Measurements from ENCODE around the gene PIK3CB.

Gene PIK3CB

DNA sequence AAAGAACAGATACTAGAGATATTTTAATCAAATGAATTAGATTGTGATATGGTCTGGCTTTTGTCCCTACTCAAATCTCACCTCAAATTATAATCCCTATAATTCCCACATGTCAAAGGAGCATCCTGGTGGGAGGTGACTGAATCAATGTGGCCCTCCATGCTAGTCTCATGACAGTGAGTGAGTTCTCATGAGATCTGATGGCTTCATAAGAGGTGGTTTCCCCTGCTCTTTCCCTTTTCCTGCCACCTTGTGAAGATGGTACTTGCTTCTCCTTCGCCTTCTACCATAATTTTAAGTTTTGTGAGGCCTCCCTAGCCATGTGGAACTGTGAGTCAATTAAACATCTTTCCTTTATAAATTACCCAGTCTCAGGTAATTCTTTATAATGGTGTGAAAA lies 143.4 kb downstream of the PIK3CB start:
- no peak overlapping the region for H3K4me3 ChIP-seq (ENCODE audit: low read depth, low read length)
- DNase-seq (ENCODE audit: low read depth), result no peak
- TF ChIP-seq POLR2A (IDR thresholded peaks at IDR 0.05; ENCODE audit: extremely low read depth, insufficient read length), result no peak
- TF ChIP-seq, protein P1, sequence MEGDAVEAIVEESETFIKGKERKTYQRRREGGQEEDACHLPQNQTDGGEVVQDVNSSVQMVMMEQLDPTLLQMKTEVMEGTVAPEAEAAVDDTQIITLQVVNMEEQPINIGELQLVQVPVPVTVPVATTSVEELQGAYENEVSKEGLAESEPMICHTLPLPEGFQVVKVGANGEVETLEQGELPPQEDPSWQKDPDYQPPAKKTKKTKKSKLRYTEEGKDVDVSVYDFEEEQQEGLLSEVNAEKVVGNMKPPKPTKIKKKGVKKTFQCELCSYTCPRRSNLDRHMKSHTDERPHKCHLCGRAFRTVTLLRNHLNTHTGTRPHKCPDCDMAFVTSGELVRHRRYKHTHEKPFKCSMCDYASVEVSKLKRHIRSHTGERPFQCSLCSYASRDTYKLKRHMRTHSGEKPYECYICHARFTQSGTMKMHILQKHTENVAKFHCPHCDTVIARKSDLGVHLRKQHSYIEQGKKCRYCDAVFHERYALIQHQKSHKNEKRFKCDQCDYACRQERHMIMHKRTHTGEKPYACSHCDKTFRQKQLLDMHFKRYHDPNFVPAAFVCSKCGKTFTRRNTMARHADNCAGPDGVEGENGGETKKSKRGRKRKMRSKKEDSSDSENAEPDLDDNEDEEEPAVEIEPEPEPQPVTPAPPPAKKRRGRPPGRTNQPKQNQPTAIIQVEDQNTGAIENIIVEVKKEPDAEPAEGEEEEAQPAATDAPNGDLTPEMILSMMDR (IDR thresholded peaks at IDR 0.05; ENCODE audit: low read depth, low read length), result no peak
- TF ChIP-seq, protein P2, sequence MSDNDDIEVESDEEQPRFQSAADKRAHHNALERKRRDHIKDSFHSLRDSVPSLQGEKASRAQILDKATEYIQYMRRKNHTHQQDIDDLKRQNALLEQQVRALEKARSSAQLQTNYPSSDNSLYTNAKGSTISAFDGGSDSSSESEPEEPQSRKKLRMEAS (IDR thresholded peaks at IDR 0.05; ENCODE audit: low read depth, low read length), result no peak
- TF ChIP-seq MYC (IDR thresholded peaks at IDR 0.05; ENCODE audit: low read depth, low read length), result no peak

DNA sequence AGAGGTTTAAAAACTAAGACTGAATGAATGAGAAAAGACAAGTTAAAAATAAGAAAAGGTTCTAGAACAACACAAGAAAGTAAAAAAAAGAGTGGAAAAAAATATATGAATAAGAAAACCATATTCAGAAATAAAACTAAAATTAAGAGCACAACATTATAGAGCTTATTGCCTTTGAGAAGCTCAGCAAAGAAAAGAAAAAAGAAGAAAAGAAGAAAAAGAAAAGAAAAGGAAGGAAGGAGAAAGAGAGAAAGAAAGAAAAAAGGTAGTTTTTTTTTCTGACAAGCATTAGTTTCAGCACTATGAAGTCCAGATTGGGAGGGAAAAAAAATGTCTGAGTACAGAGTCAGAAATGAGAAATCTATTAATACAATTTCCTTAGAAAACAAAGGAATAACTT lies 144.7 kb downstream of the PIK3CB start:
- no peak overlapping the region for H3K4me3 ChIP-seq (ENCODE audit: low read depth, low read length)
- TF ChIP-seq MYC (IDR thresholded peaks at IDR 0.05; ENCODE audit: low read depth, low read length) (no peak), POLR2A (IDR thresholded peaks at IDR 0.05; ENCODE audit: extremely low read depth, insufficient read length) (no peak)
- TF ChIP-seq, protein P2 (IDR thresholded peaks at IDR 0.05; ENCODE audit: low read depth, low read length), result no peak
- TF ChIP-seq, protein P1 (IDR thresholded peaks at IDR 0.05; ENCODE audit: low read depth, low read length), result no peak
- no peak for DNase-seq (ENCODE audit: low read depth)

DNA sequence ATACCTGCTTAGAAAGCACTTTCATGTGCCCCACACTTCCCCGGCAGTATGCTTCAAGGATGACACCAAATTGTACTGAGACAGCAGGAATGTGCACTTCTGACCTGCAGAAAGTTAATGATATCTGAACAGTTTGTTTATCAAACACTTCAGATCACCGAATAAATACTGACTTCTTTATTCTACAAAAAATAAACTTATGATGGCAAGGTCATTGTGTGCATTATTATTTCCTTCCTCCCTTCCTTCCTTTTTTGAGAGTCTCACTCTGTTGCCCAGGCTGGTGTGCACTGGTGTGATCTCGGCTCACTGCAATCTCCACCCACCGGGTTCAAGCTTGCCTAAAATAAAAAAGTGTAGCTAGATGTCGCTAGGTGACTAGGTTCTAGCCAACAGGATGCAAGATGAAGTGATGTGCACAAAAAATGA lies 145.8 kb downstream of the PIK3CB start:
- no peak for TF ChIP-seq POLR2A (IDR thresholded peaks at IDR 0.05; ENCODE audit: extremely low read depth, insufficient read length)
- TF ChIP-seq, protein P2 (IDR thresholded peaks at IDR 0.05; ENCODE audit: low read depth, low read length), result no peak
- TF ChIP-seq, protein P1 (IDR thresholded peaks at IDR 0.05; ENCODE audit: low read depth, low read length), result no peak
- TF ChIP-seq MYC (IDR thresholded peaks at IDR 0.05; ENCODE audit: low read depth, low read length), result no peak
- H3K4me3 ChIP-seq (ENCODE audit: low read depth, low read length), result no peak overlapping the region
- DNase-seq (ENCODE audit: low read depth), result no peak

DNA sequence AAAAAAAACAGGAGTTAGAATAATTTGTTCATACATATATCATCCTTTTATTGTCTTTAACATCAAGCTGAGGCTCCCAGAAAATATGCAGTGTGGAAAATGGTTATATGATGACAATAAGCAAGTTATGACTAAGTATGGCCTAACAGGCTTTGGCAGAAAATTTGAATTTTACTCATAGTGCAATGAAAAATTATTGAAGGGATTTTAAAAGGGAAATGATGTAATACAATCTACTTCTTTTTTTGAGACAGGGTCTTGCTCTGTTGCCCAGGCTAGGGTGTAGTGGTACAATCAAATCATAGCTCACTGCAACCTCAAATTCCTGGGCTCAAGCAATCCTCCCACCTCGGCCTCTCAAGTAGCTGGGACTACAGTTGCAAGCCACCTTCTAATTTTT lies 147.5 kb downstream of the PIK3CB start:
- H3K4me3 ChIP-seq (ENCODE audit: low read depth, low read length), result no peak overlapping the region
- DNase-seq (ENCODE audit: low read depth), result no peak
- no peak for TF ChIP-seq POLR2A (IDR thresholded peaks at IDR 0.05; ENCODE audit: extremely low read depth, insufficient read length)
- no peak for TF ChIP-seq MYC (IDR thresholded peaks at IDR 0.05; ENCODE audit: low read depth, low read length)

DNA sequence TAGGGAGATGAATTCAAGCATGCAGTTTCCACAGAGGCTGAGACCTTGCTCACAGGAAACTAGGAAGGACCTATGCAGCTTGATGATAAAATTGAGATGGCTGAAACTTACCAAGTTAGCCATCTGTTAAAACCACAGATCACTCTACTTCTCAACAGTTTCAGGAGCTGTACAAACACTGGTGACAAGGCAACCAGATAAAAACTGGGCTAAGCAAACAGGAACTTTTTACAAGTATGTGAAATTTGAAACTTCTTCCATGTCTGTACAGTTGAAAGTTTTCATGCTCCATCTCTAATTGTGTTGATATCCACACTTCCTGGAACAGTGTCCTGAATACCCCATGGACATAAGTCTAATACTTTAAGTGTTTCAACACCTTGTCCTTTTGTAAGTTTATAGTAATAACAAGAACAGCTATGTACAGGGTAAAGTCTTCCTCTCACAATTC lies 147.9 kb downstream of the PIK3CB start:
- TF ChIP-seq, protein P2 (IDR thresholded peaks at IDR 0.05; ENCODE audit: low read depth, low read length), result no peak
- TF ChIP-seq POLR2A (IDR thresholded peaks at IDR 0.05; ENCODE audit: extremely low read depth, insufficient read length) (no peak), MYC (IDR thresholded peaks at IDR 0.05; ENCODE audit: low read depth, low read length) (no peak)
- TF ChIP-seq, protein P1 (IDR thresholded peaks at IDR 0.05; ENCODE audit: low read depth, low read length), result no peak
- H3K4me3 ChIP-seq (ENCODE audit: low read depth, low read length), result no peak overlapping the region
- DNase-seq (ENCODE audit: low read depth), result peak; percentile 53

DNA sequence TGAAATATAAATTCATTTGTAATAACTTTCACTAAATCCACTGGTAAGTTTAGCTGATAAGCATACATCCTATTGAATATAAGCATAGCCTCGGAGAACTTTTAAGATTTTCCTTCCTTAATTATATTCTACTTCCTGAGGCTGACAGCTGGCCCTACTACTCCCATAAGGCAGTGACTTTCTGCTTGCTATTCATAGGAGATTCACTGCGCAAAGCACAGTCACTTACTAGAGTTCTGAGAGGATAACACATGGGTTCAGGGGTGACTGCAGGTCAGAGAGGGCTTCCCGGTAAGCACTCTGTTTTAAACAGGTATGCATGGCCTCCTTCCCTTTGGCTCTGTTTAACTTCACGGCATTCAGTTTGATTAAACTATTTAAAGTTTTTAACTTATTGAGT lies 150.3 kb downstream of the PIK3CB start:
- H3K4me3 ChIP-seq (ENCODE audit: low read depth, low read length), result no peak overlapping the region
- no peak for DNase-seq (ENCODE audit: low read depth)
- TF ChIP-seq, protein P1 (IDR thresholded peaks at IDR 0.05; ENCODE audit: low read depth, low read length), result no peak
- no peak for TF ChIP-seq MYC (IDR thresholded peaks at IDR 0.05; ENCODE audit: low read depth, low read length)
- TF ChIP-seq POLR2A (IDR thresholded peaks at IDR 0.05; ENCODE audit: extremely low read depth, insufficient read length), result no peak
- TF ChIP-seq, protein P2 (IDR thresholded peaks at IDR 0.05; ENCODE audit: low read depth, low read length), result no peak

Measured in NB4 (cell line).